AG04449 (cell line): ENCODE data around the gene PMF1.
A peak's percentile ranks its signal among the peaks of the same experiment; 100 is the strongest.
"Not testable (repeated sequence)": the region's sequence is repeated elsewhere in the genome, so short reads cannot be mapped to it uniquely, and the experiment has no call there.

Experiments
- CTCF ChIA-PET: fragments of 350-600 bp; formaldehyde crosslinking; extraction: SDS; loops from one replicate; lab custom pipeline; 2021; ENCODE audit warnings: antibody characterized with exemption; lab: Yijun Ruan, JAX
- POLR2A ChIA-PET: fragments of 400-600, 350-600 bp; formaldehyde crosslinking; extraction: SDS; loops from one replicate; lab custom pipeline; 2020; ENCODE audit warnings: antibody characterized with exemption, inconsistent platforms; lab: Yijun Ruan, JAX
- DNase-seq: peaks from one replicate; pipeline ENCODE4 v3.0.0-alpha.2; 2010; ENCODE audit warnings: low read depth, low spot score
- H3K4me3 ChIP-seq: 2 replicates; pipeline ENCODE4 v1.5.1; 2011; ENCODE audit warnings: low read depth, mild to moderate bottlenecking, control low read depth, low read length
- TF ChIP-seq, protein P1 (sequence below): IDR thresholded peaks from one replicate; pipeline ENCODE4 v1.5.1; 2011; ENCODE audit warnings: mild to moderate bottlenecking, moderate library complexity, low read length, control low read depth, inconsistent platforms; ENCODE audit not compliant: insufficient read depth; ENCODE audit errors: missing control alignments

Gene PMF1

GRCh38 chr1:156212130-156212529 lies 677 bp upstream of the PMF1 start:
- no peak overlapping the region for H3K4me3 ChIP-seq
- ChIA-PET POLR2A (interaction anchor here (1.0 to 1.6 kb wide), 5 partner anchors 10 to 66 kb away, joined by 4 to 8 read pairs (median 5); no protein-coding TSS in a partner anchor), CTCF (interaction anchor here (1.0 to 3.9 kb wide), 5 partner anchors 12 to 56 kb away, joined by 3 to 43 read pairs (median 12); partner anchors contain the start of gene SLC25A44)
- TF ChIP-seq, protein P1, sequence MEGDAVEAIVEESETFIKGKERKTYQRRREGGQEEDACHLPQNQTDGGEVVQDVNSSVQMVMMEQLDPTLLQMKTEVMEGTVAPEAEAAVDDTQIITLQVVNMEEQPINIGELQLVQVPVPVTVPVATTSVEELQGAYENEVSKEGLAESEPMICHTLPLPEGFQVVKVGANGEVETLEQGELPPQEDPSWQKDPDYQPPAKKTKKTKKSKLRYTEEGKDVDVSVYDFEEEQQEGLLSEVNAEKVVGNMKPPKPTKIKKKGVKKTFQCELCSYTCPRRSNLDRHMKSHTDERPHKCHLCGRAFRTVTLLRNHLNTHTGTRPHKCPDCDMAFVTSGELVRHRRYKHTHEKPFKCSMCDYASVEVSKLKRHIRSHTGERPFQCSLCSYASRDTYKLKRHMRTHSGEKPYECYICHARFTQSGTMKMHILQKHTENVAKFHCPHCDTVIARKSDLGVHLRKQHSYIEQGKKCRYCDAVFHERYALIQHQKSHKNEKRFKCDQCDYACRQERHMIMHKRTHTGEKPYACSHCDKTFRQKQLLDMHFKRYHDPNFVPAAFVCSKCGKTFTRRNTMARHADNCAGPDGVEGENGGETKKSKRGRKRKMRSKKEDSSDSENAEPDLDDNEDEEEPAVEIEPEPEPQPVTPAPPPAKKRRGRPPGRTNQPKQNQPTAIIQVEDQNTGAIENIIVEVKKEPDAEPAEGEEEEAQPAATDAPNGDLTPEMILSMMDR: no peak
- no peak for DNase-seq

GRCh38 chr1:156213644-156213966 lies 798 bp downstream of the PMF1 start:
- TF ChIP-seq, protein P1: no peak
- DNase-seq: no peak

GRCh38 chr1:156214024-156214748 lies 1.4 kb downstream of the PMF1 start:
- CTCF ChIA-PET: interaction anchor here (0.6 to 3.9 kb wide), 5 partner anchors 10 to 124 kb away, joined by 3 to 43 read pairs (median 5); no protein-coding TSS in a partner anchor
- POLR2A ChIA-PET: interaction anchor here (1.2 to 1.7 kb wide), 2 partner anchors 19 to 21 kb away, joined by 4 to 19 read pairs; partner anchors contain the start of gene SLC25A44

More at GRCh38 chr1:156213644-156213966, 798 bp downstream of the PMF1 start:
- H3K4me3 ChIP-seq: peak overlapping the region; percentile 96
- ChIA-PET POLR2A (interaction anchor here (1.0 to 1.7 kb wide), 6 partner anchors 10 to 91 kb away, joined by 4 to 19 read pairs (median 4); partner anchors contain the start of gene SLC25A44), CTCF (interaction anchor here (1.0 to 3.9 kb wide), 6 partner anchors 10 to 125 kb away, joined by 3 to 43 read pairs (median 5); no protein-coding TSS in a partner anchor)

GRCh38 chr1:156216361-156217086 lies 3.7 kb downstream of the PMF1 start:
- DNase-seq, H3K4me3 ChIP-seq, CTCF ChIA-PET, POLR2A ChIA-PET: not testable (repeated sequence)

More at GRCh38 chr1:156214024-156214748, 1.4 kb downstream of the PMF1 start:
- TF ChIP-seq, protein P1: no peak
- DNase-seq: no peak
- H3K4me3 ChIP-seq: peak overlapping the region; percentile 96

GRCh38 chr1:156217871-156218270 lies 5.1 kb downstream of the PMF1 start:
- no peak overlapping the region for H3K4me3 ChIP-seq
- ChIA-PET CTCF (interaction anchor here (0.9 to 14.6 kb wide), 5 partner anchors 9 to 125 kb away, joined by 3 to 340 read pairs (median 4); no protein-coding TSS in a partner anchor), POLR2A (no interaction called here)
- TF ChIP-seq, protein P1: no peak
- DNase-seq: no peak

DNA sequence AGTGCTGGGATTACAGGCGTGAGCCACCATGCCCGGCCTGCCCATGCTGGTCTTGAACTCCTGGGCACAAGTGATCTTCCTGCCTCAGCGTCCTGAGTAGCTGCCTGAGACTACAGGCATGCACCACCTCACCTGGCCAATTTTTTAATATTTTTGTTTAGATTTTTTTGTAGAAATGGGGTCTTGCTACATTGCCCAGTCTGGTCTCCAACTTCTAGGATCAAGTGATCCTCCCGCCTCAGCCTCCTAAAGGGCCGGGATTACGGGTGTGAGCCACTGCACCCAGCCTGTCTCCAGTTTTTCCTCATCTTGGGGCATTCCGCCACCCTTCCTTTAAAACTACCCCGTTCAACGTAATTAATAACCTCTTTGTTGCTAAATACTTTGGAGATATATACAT lies 7.4 kb downstream of the PMF1 start:
- CTCF ChIA-PET: interaction anchor here (1.7 to 14.6 kb wide), 2 partner anchors 78 to 127 kb away, joined by 4 to 340 read pairs; no protein-coding TSS in a partner anchor
- H3K4me3 ChIP-seq: no peak overlapping the region
- DNase-seq: no peak
- TF ChIP-seq, protein P1: no peak
- POLR2A ChIA-PET: no interaction called here
